Kidney glomerular epithelial cell (primary cell): ENCODE data around the gene SMARCC2.

ENCODE experiments used
- DNase-seq: peaks from one replicate; lab custom pipeline; 2025; lab: John Stamatoyannopoulos, UW

Gene SMARCC2

GRCh38 chr12:56163533-56164344 is 25.5 kb downstream of the SMARCC2 start:
- no peak for DNase-seq

GRCh38 chr12:56162468-56163290 is 26.6 kb downstream of the SMARCC2 start:
- no peak for DNase-seq

- DNase-seq, result no peak
These were observed 27.5 kb downstream of the SMARCC2 start for GRCh38 chr12:56161690-56162351.

DNA sequence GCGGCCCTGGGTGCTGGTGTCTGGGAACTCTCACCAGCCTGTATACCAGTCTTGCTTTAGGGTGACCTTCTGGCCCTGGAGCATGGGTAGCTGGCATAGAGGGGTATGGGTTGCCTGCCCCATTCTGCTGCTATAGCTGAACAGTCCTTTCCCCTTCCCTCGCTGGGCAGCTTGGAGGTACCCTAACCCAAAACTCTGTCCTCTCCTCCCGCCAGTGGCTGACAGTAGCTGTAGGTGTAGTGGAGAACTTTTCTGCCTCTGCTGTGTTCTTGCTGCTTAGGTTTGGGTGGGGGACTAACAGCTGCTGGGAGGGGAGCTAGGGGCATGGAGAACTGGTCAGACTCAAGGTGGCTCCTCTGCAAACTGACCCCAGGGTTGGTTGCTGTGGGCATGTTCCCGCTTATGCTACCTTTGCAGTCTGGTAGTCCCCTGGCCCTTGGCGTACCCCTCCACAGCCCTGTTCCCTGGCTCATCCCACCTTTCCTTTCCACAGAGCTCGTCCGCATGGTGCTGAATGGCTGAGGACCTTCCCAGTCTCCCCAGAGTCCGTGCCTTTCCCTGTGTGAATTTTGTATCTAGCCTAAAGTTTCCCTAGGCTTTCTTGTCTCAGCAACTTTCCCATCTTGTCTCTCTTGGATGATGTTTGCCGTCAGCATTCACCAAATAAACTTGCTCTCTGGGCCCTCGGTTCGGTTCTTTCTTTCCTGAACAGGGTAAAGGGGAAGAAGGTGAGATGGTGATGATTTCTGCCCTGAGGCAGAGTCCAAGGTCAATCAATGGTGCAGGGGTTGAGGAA is 28.2 kb downstream of the SMARCC2 start:
- DNase-seq, result no peak

DNA sequence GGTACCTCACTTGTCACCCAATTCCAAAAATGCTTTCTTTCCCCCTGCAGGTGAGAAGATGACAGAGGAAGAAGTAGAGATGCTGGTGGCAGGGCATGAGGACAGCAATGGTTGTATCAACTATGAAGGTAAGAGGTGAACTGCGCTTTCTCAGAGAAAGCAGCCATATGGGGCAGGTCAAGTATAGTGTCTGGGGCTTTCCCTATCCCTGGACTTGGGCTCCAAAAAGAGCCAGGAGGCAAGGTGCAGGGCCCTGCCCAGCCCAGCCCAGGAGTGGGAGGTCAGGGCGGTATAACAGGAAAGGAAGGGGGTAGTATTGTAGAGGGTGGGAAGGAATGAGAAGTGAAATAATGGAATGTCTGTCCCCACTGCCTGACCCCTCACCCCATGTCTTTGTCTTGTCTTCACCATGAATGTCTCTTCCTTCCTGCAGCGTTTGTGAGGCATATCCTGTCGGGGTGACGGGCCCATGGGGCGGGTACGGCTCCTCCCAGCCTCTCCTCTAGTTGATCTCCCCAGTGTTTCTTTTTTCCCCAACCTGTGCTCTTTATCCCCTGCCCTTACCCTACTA is 29.0 kb downstream of the SMARCC2 start:
- DNase-seq, result peak; percentile 14

GRCh38 chr12:56159482-56160192 is 29.6 kb downstream of the SMARCC2 start:
- DNase-seq, result no peak

- DNase-seq, result peak; percentile 34
These were observed 30.3 kb downstream of the SMARCC2 start for GRCh38 chr12:56158926-56159461.

- DNase-seq, result peak; percentile 93
These were observed 31.0 kb downstream of the SMARCC2 start, which contains the start of gene MYL6 for GRCh38 chr12:56158029-56158925. Gene MYL6, plus strand, starts transcription at chr12:56158359. Its CDS starts 43 bp downstream, at chr12:56158402.

GRCh38 chr12:56157201-56158028 is 31.9 kb downstream of the SMARCC2 start:
- peak; percentile 93 for DNase-seq

- peak; percentile 13 for DNase-seq
These were observed 32.7 kb downstream of the SMARCC2 start for GRCh38 chr12:56156464-56157200.

GRCh38 chr12:56155256-56155845 is 33.9 kb downstream of the SMARCC2 start:
- no peak for DNase-seq

- DNase-seq, result no peak
These were observed 34.5 kb downstream of the SMARCC2 start for GRCh38 chr12:56154818-56155217.

DNA sequence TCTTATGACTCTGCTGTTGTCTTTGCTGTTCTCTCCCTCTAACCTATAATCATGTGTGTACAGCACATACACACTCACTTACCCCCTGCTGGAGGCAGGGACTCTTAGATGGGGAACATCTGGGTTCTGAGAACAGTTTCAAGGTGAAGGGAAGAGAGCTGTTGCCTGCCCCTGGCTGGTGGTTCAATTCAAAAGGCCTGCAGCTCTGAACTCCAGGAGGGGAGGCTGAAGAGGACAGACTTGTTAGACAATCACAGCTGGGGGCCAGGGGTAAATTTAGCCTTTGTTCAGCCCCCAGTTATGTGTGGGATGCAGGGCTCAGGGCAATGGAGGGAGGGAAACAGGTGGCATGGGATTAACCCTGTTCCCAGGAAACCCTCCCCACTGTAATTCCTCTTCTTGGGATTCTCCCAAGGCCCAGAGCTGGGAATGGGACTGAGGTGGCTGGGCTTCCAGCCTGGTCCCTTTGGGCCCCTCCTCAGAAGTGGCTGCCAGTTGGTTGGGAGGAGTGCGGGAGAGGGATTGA is 35.0 kb downstream of the SMARCC2 start:
- no peak for DNase-seq

- no peak for DNase-seq
These were observed 35.6 kb downstream of the SMARCC2 start for GRCh38 chr12:56153678-56154065.

DNA sequence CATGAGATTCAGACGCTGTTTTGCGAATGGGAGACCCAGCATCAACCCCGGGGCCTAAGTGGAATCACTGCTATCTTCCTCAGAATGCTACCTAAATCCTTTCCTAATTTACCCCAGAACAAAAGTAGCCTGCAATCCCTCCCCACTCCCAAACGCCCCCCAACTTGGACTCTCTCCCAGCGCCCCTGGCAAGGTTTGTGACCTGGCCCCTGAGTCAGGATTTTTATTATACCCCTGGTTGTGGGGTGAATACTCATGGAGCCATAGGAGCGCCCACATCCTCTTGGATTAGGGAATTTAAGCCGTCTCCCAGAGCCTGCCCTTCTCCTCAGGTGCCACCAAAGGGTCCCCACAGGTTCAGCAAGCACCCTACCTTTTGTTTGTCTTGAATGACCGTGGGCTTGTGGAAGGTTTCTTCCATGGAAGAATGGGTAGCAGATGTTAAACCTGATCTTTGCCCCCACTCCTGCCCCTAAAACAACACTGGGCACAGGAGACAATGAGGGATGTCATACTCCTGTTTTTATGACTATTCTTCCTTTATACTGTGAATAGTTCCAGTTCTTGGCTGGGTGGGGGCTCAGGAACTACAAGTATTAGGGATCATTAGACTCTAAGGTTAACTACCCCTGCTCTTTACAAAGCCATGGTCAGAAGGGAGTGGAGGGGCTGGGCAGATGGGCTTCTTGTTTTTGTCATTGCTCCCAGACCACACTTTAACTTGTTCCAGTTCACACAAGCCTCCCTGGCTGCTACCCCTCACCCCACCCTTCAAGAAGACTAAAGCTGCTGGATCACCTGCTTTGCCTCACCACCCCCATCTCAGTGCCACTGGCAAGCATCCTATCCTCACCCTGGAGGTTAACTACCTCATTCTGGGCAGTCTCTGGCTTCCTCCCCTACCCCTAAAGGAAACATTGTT is 36.3 kb downstream of the SMARCC2 start:
- DNase-seq, result no peak
